Activated CD4-positive, alpha-beta T cell treated with anti-CD3 and anti-CD28 coated beads for 36 hours (primary cell): ENCODE measurements around the gene CDYL. TPM values are rescaled to one million over a fixed set of nuclear protein-coding genes. Genes with fewer than 3 reads are reported as not detected.
A peak's percentile ranks its signal among the peaks of the same experiment; 100 is the strongest.

Experiments used
- ATAC-seq: fragments of 200-7000 bp; cut with Tn5 transposase; one replicate; pipeline ENCODE4 v1.10.0; 2021; ENCODE audit warnings: mild to moderate bottlenecking, moderate library complexity
- CTCF ChIA-PET: fragments of 350-600 bp; sonication (Branson Sonifier 250); formaldehyde crosslinking; loops from one replicate; lab custom pipeline; 2021; ENCODE audit warnings: antibody characterized with exemption; lab: Charles Lee
- POLR2A ChIA-PET: fragments of 350-600 bp; sonication (Branson Sonifier 250); formaldehyde crosslinking; loops from one replicate; lab custom pipeline; 2021; ENCODE audit warnings: antibody characterized with exemption, inconsistent platforms; lab: Charles Lee
- DNase-seq: peaks from one replicate; pipeline ENCODE4 v3.0.0-alpha.2; 2020
- H3K27ac Mint-ChIP-seq: one replicate; pipeline ENCODE4 v1.8.0; 2021; ENCODE audit warnings: mixed read lengths
- H3K27me3 Mint-ChIP-seq: one replicate; pipeline ENCODE4 v1.8.0; 2021; ENCODE audit warnings: mixed read lengths
- H3K36me3 Mint-ChIP-seq: one replicate; pipeline ENCODE4 v1.8.0; 2021; ENCODE audit warnings: low read depth, mixed read lengths
- H3K4me1 Mint-ChIP-seq: one replicate; pipeline ENCODE4 v1.8.0; 2021; ENCODE audit warnings: mixed read lengths
- H3K4me3 Mint-ChIP-seq: one replicate; pipeline ENCODE4 v1.8.0; 2021; ENCODE audit warnings: mild to moderate bottlenecking, moderate library complexity, mixed read lengths
- H3K9me3 Mint-ChIP-seq: one replicate; pipeline ENCODE4 v1.8.0; 2021; ENCODE audit warnings: low read depth, mixed read lengths
- intact Hi-C, 2 experiments: fragments of 100-400 bp; cut with DNase I in 1 of 2; cut with micrococcal nuclease in 1 of 2; formaldehyde crosslinking; loops; one replicate each; pipeline versions ENCODE4 v1.14.2 to v1.15.1; 2022 to 2024; cut with DNase I, micrococcal nuclease
- total RNA-seq, 2 experiments: library from RNA; stranded (reverse); gene quantifications; one replicate each; pipeline ENCODE4 v1.2.3, GENCODE V29; 2021

Gene CDYL, protein sequence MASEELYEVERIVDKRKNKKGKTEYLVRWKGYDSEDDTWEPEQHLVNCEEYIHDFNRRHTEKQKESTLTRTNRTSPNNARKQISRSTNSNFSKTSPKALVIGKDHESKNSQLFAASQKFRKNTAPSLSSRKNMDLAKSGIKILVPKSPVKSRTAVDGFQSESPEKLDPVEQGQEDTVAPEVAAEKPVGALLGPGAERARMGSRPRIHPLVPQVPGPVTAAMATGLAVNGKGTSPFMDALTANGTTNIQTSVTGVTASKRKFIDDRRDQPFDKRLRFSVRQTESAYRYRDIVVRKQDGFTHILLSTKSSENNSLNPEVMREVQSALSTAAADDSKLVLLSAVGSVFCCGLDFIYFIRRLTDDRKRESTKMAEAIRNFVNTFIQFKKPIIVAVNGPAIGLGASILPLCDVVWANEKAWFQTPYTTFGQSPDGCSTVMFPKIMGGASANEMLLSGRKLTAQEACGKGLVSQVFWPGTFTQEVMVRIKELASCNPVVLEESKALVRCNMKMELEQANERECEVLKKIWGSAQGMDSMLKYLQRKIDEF
- total RNA-seq, result 10 to 100 TPM; 22.1 to 33.7 TPM

- Mint-ChIP-seq H3K9me3 (peaks cover 19% of the 10 kb centered on the region), H3K4me1 (peaks cover 56% of the 10 kb centered on the region), H3K27me3 (peaks cover 11% of the 10 kb centered on the region), H3K27ac (peak within 1 kb of the TSS; percentile 92), H3K36me3 (peaks cover 15% of the 10 kb centered on the region), H3K4me3 (peak within 1 kb of the TSS; percentile 81)
- intact Hi-C loops, result loop anchor here (1.0 to 5.0 kb wide), 11 partner anchors 129 to 1709 kb away; partner anchors contain the start of genes RPP40 (in 2 of the 2), FARS2 (in 1 of the 2) and RIPK1 (in 1 of the 2)
- CTCF ChIA-PET, result no interaction called here
- POLR2A ChIA-PET, result interaction anchor here (1.4 kb wide), 1 partner anchor 14 kb away, joined by 4 read pairs; no protein-coding TSS in a partner anchor
- peak; percentile 79 for ATAC-seq
- DNase-seq, result peak; percentile 93
These were observed at the start of gene CDYL for GRCh38 chr6:4776131-4776492. Gene CDYL, plus strand, starts transcription at chr6:4776404. Its CDS starts 380 bp downstream, at chr6:4776784.

DNA sequence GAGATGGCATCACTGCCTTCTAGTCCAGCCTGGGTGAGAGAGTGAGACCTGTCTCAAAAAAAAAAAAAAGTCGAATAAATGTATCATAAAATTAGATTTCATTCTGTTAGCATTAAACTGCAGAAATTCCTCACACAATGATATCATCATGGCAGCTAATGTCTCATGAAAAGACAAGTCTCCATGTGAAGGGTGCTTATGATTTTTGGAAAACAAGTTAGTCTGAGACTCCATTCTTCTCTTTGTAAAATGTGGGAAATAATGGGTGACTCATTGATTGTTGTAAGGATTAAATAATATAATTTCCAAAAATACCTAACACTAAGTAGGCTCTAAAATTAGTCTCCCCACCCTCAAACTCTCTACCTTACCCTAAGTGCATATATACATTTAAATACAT, 49.6 kb upstream of the CDYL start:
- H3K27ac Mint-ChIP-seq, result no peak overlapping the region
- H3K9me3 Mint-ChIP-seq, result no peaks in the 10 kb centered on the region
- H3K36me3 Mint-ChIP-seq, result no peaks in the 10 kb centered on the region
- DNase-seq (no peak), ATAC-seq (no peak)
- CTCF ChIA-PET, result no interaction called here
- no peak overlapping the region for H3K4me3 Mint-ChIP-seq
- intact Hi-C loops, result loop anchor here (1.0 to 2.0 kb wide), 2 partner anchors 216 kb away; no protein-coding TSS in a partner anchor
- POLR2A ChIA-PET, result no interaction called here
- H3K4me1 Mint-ChIP-seq, result peaks cover 8% of the 10 kb centered on the region
- H3K27me3 Mint-ChIP-seq, result peaks cover 15% of the 10 kb centered on the region

GRCh38 chr6:4727217-4727616, 49.0 kb upstream of the CDYL start:
- CTCF ChIA-PET, result interaction anchor here (0.9 to 1.2 kb wide), 4 partner anchors 9 to 536 kb away, joined by 3 read pairs; no protein-coding TSS in a partner anchor
- intact Hi-C loops, result loop anchor here (1.0 to 2.0 kb wide), 2 partner anchors 215 to 216 kb away; no protein-coding TSS in a partner anchor

GRCh38 chr6:4727671-4728435, 48.4 kb upstream of the CDYL start:
- ChIA-PET CTCF (interaction anchor here (0.9 to 1.2 kb wide), 4 partner anchors 8 to 536 kb away, joined by 3 read pairs; no protein-coding TSS in a partner anchor), POLR2A (no interaction called here)
- intact Hi-C loops, result loop anchor here (1.0 to 2.0 kb wide), 2 partner anchors 214 to 215 kb away; no protein-coding TSS in a partner anchor
- no peaks in the 10 kb centered on the region for H3K9me3 Mint-ChIP-seq
- H3K27ac Mint-ChIP-seq, result no peak overlapping the region
- no peak overlapping the region for H3K4me3 Mint-ChIP-seq
- peaks cover 12% of the 10 kb centered on the region for H3K4me1 Mint-ChIP-seq
- H3K27me3 Mint-ChIP-seq, result peaks cover 15% of the 10 kb centered on the region
- no peaks in the 10 kb centered on the region for H3K36me3 Mint-ChIP-seq
- DNase-seq, result peak; percentile 42
- ATAC-seq, result peak; percentile 86

More at GRCh38 chr6:4727217-4727616, 49.0 kb upstream of the CDYL start:
- H3K27me3 Mint-ChIP-seq, result peaks cover 15% of the 10 kb centered on the region
- peak; percentile 16 for ATAC-seq
- DNase-seq, result no peak
- H3K27ac Mint-ChIP-seq, result no peak overlapping the region
- H3K9me3 Mint-ChIP-seq, result no peaks in the 10 kb centered on the region
- peaks cover 8% of the 10 kb centered on the region for H3K4me1 Mint-ChIP-seq
- POLR2A ChIA-PET, result no interaction called here
- no peak overlapping the region for H3K4me3 Mint-ChIP-seq
- H3K36me3 Mint-ChIP-seq, result no peaks in the 10 kb centered on the region

DNA sequence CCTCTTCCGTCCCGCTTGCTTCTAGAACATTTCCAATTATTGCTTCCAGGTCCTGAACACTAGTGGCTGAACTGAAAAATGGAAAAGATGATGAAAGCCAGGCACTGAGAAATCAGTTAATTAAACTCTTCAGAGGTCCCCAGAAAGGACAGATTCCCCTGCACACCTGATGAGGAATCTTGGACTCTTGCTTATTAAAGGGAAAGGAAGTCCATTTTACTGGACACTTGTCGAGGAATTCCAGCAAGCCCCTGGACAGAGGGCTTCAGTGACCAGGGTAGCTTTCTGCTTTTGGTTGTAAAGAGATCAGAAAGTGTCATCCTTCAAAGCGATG, 47.8 kb upstream of the CDYL start:
- Mint-ChIP-seq H3K27ac (no peak overlapping the region), H3K9me3 (no peaks in the 10 kb centered on the region), H3K27me3 (peaks cover 15% of the 10 kb centered on the region), H3K36me3 (no peaks in the 10 kb centered on the region), H3K4me3 (no peak overlapping the region), H3K4me1 (peaks cover 12% of the 10 kb centered on the region)
- ChIA-PET POLR2A (no interaction called here), CTCF (interaction anchor here (1.0 to 1.2 kb wide), 2 partner anchors 8 to 535 kb away, joined by 3 read pairs; no protein-coding TSS in a partner anchor)
- intact Hi-C loops, result no loop called here
- DNase-seq, result no peak
- no peak for ATAC-seq

- POLR2A ChIA-PET, result no interaction called here
- no peaks in the 10 kb centered on the region for H3K9me3 Mint-ChIP-seq
- no peak overlapping the region for H3K27ac Mint-ChIP-seq
- intact Hi-C loops, result no loop called here
- no peaks in the 10 kb centered on the region for H3K36me3 Mint-ChIP-seq
- H3K4me1 Mint-ChIP-seq, result peaks cover 12% of the 10 kb centered on the region
- DNase-seq (no peak), ATAC-seq (no peak)
- CTCF ChIA-PET, result no interaction called here
- no peak overlapping the region for H3K4me3 Mint-ChIP-seq
- peaks cover 15% of the 10 kb centered on the region for H3K27me3 Mint-ChIP-seq
These were observed 47.3 kb upstream of the CDYL start for GRCh38 chr6:4728926-4729325.

DNA sequence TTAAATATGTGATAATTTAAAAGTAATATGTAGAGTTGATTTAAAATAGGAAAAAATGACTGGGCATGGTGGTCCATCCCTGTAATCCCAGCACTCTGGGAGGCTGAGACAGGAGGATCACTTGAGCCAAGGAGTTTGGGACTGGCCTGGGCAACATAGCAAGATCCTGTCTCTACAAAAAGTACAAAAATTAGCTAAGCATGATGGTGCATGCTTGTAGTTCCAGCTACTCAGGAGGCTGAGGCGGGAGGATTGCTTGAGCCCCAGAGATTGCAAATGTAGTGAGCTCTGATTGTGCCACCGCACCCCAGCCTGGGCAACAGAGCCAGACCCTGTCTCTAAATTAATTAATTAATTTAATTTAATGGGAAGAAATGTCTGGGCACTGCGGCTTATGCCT, 44.2 kb upstream of the CDYL start:
- Mint-ChIP-seq H3K4me3 (no peak overlapping the region), H3K4me1 (peaks cover 12% of the 10 kb centered on the region), H3K27me3 (peaks cover 15% of the 10 kb centered on the region), H3K9me3 (no peaks in the 10 kb centered on the region), H3K27ac (no peak overlapping the region), H3K36me3 (no peaks in the 10 kb centered on the region)
- intact Hi-C loops, result no loop called here
- no peak for DNase-seq
- no peak for ATAC-seq
- POLR2A ChIA-PET, result no interaction called here
- CTCF ChIA-PET, result no interaction called here

GRCh38 chr6:4732691-4733315, 43.4 kb upstream of the CDYL start:
- DNase-seq (no peak), ATAC-seq (no peak)
- intact Hi-C loops, result no loop called here
- Mint-ChIP-seq H3K9me3 (no peaks in the 10 kb centered on the region), H3K27me3 (peaks cover 13% of the 10 kb centered on the region), H3K4me1 (peaks cover 6% of the 10 kb centered on the region), H3K4me3 (no peak overlapping the region), H3K36me3 (no peaks in the 10 kb centered on the region), H3K27ac (no peak overlapping the region)
- ChIA-PET CTCF (no interaction called here), POLR2A (no interaction called here)

DNA sequence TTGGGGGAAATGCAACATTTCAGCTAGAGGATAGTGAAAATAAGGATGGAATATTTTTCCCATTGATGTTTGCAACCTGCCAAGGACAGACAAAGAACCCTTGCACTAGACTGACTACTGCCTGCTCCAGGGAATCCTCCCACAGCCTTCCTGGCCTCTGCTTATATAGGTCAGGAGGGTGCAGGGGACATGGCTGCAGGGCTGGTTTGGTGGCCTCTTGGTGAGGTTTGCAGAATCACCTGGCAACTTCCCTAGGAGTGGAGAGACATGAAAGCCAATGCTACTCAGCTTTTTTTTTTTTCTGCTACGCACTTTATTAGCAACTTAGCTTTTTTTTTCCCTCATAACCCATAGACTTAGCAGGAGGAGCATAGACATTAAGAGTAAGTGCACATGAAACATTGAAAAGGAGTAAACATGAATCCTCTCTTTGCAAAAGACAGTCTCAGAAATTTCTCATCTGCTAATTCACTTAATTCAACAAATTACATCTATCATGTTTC, 39.8 kb upstream of the CDYL start:
- Mint-ChIP-seq H3K9me3 (no peaks in the 10 kb centered on the region), H3K36me3 (no peaks in the 10 kb centered on the region), H3K4me1 (peaks cover 3% of the 10 kb centered on the region), H3K27ac (no peak overlapping the region), H3K4me3 (no peak overlapping the region), H3K27me3 (peaks cover 3% of the 10 kb centered on the region)
- POLR2A ChIA-PET, result no interaction called here
- CTCF ChIA-PET, result interaction anchor here (0.7 to 0.9 kb wide), 2 partner anchors 9 to 295 kb away, joined by 3 read pairs; no protein-coding TSS in a partner anchor
- intact Hi-C loops, result no loop called here
- DNase-seq (no peak), ATAC-seq (no peak)

GRCh38 chr6:4740032-4740431, 36.2 kb upstream of the CDYL start:
- no peaks in the 10 kb centered on the region for H3K4me1 Mint-ChIP-seq
- intact Hi-C loops, result no loop called here
- no peaks in the 10 kb centered on the region for H3K36me3 Mint-ChIP-seq
- H3K27ac Mint-ChIP-seq, result no peak overlapping the region
- DNase-seq (no peak), ATAC-seq (no peak)
- no peak overlapping the region for H3K4me3 Mint-ChIP-seq
- POLR2A ChIA-PET, result interaction anchor here (0.6 kb wide), 1 partner anchor 333 kb away, joined by 3 read pairs; no protein-coding TSS in a partner anchor
- CTCF ChIA-PET, result interaction anchor here (0.6 kb wide), 1 partner anchor 9 kb away, joined by 3 read pairs; no protein-coding TSS in a partner anchor
- H3K9me3 Mint-ChIP-seq, result no peaks in the 10 kb centered on the region
- peaks cover 5% of the 10 kb centered on the region for H3K27me3 Mint-ChIP-seq
